ENCODE results near the gene CRLF2.
"Not testable (repeated sequence)": the region's sequence is repeated elsewhere in the genome, so short reads cannot be mapped to it uniquely, and the experiment has no call there.

CRLF2 gene

DNA sequence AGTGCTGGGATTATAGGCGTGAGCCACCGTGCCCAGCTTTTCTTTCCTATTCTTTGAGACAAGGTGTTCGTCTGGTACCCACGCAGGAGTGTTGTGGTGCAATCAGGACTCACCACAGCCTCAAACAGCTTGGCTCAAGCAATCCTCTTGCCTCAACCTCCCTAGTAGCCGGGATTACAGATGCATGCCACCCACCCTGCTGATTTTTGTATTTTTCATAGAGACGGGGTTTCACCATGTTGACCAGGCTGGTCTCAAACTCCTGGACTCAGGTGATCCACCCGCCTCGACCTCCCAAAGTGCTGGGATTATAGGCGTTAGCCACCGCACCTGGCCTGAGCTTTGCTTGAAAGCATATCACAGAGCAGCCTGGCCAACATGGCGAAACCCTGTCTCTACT, 1.5 kb upstream of the CRLF2 start:
- DNase-seq, result no peak

DNA sequence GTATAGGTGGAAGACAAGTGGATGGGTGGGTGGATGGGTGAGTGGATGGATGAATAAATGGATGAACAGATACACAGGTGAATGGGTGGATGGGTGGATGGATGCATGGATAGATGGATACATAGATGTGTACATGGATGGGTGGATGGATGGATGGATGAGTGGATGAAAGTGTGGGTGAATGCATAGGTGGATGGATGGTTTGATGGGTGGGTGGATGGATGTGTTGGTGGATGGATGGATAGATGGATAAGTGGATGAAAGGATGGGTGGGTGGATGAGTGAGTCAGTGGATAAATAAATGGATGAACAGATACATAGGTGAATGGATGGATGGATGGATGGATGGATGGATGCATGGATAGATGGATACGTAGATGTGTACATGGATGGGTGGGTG, 1.6 kb downstream of the CRLF2 start:
- no peak for DNase-seq

DNA sequence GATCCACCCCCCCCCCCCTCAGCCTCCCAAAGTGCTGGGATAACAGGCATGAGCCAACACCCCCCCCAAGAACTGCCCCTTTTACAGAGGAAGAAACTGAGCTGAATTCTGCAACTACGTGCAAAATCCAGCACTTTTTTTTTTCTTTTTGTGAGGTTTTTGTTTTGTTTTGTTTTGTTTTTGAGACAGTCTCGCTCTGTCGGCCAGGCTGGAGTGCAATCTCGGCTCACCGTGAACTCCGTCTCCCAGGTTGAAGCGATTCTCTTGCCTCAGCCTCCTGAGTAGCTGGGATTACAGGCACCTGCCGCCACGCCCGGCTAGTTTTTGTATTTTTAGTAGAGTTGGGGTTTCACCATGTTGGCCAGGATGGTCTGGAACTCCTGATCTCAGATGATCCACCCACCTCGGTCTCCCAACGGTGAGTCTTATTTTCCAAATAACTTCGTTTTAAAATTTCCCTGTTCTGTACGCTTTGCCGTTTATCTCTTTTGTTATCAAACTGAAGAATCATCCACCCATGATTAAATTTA, 4.9 kb downstream of the CRLF2 start:
- DNase-seq, result no peak

DNA sequence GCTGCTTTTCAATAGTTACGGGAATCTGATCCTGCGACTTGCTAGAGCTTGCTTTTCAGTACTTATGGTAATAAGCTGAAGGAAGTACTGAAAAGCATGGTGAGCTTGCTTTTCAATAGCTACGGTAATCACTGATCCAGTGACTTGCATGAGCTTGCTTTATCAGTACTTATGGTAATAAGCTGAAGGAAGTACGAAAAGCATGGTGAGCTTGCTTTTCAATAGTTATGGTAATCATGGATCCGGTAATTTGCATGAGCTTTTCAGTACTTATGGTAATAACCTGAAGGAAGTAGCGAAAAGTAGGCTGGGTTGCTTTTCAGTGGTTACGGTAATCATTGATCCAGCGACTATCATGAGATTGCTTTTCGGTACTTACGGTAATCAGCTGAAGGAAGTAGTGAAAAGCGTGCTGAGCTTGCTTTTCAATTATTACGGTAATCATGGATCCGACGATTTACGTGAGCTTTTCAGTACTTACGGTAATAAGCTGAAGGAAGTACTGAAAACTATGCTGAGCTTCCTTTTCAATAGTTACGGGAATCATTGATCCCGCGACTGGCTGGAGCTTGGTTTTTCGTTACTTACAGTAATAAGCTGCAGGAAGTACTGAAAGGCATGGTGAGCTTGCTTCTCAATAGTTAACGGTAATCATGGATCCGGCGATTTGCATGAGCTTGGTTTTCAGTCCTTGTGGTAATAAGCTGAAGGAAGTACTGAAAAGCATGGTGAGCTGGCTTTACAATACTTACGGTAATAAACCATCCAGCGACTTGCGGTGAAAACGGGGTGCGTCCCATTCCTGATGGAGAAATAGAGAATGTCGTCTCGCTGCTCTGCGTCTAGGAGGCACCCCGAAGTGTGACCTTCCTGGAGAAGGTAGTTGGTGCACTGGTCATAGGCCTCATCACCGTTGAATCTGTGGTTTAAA, 6.5 kb downstream of the CRLF2 start:
- no peak for DNase-seq

DNA sequence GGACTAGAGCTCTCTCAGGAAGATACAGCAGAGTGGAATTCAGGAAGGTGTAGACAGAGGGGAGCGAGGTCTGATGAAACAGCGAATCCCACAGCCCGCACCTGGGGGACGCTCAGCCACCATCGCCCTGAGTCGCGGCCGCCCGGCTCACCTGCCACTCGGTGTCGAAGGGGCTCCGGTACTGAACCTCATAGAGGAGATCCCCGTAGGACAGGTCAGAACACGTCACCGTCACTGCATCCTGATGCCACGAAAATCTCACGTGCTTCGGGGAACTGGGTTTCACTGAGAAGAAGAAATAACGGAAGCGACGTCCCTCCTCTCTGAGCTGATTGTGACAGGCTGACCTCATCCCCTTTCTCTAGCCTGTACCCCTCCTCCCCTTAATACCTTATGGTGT, 10.2 kb downstream of the CRLF2 start:
- no peak for DNase-seq

DNA sequence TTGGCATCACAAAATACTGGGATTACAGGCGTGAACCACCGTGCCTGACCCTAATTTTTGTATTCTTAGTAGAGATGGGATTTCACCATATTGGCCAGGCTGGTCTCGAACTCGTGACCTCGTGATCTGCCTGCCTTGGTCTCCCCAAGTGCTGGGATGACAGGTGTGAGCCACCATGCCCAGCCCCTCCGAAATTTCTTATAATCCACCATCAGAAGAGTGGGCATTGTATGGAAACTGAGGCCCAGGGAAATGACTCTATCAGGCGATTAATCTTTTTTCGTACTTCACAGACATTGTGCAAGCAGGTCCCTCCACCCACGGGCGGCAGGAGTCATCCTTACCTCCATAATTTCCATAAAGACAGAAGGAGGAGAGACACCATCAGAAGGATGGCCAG, 16.0 kb downstream of the CRLF2 start:
- no peak for DNase-seq

DNA sequence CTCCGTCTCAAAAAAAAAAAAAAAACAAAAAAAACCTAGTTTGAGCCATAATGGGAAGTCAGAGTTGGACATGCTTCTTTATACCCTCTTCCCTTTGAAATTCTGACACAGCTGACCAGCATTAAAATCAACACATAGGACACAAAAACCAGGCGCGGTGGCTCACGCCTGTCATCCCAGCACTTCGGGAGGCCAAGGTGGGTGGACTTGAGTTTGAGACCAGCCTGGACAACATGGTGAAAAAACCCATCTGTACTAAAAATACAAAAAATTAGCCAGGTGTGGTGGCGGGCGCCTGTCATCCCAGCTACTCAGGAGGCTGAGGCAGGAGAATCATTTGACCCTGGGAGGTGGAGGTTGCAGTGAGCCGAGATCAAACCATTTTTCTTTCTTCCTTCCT, 20.3 kb downstream of the CRLF2 start:
- not testable (repeated sequence) for DNase-seq

DNA sequence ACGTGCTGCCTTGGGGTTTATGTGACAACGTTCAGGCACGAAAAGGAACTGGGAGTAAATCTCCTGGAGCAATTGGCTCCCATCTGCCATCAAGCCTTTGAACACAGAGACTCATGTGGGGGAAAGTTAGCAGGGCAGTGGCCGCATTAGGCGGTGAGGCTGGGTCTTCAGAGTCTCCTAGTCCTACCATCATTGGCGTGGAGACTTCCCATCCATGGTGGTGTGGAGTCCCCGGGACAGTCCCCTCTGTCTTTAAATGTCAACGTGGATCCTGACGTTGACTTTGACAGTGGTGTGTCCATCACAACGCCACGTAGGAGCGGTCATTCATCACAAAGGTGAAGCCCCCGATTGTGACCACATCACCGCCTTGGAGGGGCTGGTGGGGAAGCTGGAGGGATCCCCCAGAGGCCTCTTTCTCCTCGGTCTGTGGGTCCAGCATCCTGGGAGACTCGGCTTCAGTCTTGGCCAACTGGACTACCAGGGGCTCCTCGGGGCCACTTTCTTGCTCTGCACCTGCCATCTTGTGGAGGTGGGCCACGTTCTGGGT, 21.8 kb downstream of the CRLF2 start:
- no peak for DNase-seq

DNA sequence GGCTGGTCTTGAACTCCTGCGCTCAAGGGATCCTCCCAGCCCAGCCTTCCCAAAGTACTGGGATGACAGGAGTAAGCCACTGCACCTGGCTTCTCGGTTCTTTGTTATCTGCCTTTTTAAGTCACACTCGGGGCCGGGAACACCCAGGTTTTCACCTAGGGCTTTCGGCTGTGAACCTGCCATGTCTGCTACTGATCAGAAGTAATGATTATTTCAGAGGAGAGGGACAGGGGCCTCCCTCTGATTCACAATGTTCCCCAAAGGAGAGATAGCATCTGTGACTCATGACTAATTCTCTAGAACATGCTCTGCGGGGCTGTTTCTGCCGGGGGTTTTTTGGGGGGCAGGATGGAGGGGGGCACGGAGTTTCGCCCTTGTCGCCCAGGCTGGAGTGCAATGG, 26.9 kb downstream of the CRLF2 start:
- DNase-seq, result no peak

DNA sequence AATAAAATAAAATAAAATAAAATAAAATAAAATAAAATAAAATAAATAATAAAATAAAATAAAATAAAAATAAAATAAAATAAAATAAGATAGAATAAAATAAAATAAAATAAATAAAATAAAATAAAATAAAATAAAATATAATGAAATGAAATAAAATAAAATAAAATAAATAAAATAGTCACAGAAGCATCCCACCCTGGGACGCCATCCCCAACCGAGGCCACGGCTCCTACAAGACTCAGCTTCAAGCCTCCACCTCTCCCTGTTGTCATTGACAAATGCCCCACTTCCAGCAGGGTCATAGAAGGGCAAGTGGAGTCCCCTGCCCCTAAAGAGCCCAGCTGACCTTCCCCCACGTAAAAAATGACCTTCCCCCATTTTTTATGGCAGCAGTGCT, 30.2 kb downstream of the CRLF2 start:
- no peak for DNase-seq

DNA sequence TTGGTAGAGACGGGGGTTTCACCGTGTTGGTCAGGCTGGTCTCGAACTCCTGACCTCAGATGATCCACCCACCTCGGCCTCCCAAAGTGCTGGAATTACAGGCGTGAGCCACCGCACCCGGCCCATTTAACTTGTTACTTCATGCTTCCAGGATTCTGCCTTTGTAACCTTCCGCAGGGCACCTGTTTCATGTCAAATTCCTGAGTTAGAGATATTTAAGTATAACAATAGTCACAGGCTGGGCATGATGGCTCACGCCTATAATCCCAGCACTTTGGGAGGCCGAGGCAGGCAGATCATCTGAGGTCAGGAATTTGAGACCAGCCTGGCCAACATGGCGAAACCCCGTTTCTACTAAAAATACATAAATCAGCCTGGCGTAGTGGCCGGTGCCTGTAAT, 30.8 kb downstream of the CRLF2 start:
- not testable (repeated sequence) for DNase-seq

DNA sequence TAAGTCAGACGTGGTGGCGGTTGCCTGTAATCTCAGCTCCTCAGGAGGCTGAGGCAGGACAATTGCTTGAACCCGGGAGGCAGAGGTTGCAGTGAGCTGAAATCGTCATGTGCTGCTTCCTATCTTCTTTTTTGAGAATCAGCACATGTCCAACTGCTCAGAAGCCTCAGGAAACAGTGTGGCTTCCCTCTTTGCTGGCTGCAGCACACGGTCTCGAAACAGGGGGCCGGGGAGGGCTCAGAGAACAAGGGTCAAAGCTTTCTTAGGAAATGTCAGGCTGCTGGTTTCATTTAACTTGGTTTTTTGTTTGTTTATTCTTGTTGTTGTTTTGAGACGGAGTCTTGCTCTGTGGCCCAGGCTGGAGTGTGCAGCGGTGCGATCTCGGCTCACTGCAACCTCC, 31.3 kb downstream of the CRLF2 start:
- no peak for DNase-seq

DNA sequence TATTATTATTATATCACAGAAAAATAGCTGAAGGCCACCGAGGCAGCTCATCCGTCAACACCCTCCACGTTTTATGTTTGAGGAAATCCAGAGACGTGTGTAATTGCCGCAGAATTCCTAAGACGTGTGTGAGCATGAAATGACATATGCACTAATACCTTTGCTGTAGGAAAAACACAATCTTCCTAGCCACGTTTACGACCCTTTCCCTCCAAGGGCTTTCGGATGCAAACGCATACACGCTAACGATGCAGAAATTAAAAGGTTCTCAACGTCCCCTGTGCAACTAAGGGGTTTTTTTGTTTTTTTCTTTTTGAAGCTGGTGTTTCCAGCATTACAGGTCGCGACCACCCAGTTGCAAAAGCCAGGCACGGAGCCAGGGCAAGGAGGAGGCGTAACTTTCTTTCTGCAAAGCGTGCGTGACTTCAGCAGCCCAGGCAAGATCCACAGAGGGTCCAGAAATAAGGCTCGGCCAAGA, 33.8 kb downstream of the CRLF2 start:
- no peak for DNase-seq

DNA sequence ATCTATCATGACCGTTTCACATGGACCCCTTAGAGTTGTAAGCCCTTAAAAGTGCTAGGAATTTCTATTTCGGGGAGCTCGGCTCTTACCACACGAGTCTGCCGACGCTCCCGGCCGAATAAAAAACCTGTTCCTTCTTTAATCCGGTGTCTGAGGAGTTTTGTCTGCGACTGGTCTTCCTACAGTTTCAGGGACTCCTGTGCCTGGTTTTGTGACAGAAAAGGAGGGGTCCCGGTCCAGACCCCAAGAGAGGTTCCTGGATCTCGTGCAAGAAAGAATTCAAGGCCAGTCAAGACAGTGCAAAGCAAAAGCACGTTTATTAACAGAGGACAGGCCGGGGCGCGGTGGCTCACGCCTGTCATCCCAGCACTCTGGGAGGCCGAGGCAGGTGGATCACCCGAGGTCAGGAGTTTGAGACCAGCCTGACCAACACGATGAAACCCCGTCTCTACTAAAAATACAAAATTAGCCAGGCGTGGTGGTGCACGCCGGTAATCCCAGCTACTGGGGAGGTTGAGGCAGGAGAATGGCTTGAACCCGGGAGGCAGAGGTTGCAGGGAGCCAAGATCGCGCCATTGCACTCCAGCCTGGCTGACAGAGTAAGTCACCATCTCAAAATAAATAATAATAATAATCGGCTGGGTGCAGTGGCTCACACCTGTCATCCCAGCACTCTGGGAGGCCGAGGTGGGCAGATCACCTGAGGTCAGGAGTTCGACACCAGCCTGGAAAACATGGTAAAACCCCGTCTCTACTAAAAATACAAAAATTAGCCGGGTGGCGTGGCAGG, 35.7 kb downstream of the CRLF2 start:
- DNase-seq, result not testable (repeated sequence)

DNA sequence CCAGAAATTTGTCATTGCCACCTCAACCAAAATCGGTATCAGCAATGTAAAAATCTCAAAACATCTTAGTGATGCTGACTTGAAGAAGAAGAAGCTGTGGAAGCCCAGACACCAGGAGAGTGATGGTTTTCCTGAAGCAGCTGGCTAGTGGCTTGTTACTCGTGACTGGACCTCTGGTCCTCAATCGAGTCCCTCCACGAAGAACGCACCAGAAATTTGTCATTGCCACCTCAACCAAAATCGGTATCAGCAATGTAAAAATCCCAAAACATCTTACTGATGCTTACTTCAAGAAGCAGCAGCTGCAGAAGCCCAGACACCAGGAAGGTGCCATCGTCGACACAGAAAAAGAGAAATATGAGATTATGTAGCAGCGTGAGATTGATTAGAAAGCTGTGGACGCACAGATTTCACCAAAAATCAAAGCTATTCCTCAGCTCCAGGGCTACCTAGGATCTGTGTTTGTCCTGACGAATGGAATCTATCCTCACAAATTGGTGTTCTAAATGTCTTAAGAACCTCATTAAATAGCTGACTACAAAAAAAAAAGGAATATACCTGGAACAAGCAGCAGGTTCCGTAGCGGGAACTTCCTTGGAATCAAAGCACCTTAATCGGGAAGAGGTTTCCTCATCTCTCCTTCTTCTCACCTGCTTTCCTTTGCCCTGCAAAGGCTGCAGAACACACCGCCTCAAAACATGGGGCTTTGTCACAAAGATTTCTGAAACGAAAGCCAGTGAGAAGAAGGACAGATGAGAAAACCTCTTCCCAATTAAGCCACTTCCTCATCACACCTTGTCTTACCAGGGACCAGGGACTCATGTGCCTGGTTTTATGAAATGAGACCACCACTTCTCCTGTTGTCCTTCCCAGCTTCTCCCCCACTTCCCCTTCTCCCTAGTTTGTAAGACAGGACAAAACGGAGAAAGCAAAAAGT, 37.6 kb downstream of the CRLF2 start:
- DNase-seq, result not testable (repeated sequence)

DNA sequence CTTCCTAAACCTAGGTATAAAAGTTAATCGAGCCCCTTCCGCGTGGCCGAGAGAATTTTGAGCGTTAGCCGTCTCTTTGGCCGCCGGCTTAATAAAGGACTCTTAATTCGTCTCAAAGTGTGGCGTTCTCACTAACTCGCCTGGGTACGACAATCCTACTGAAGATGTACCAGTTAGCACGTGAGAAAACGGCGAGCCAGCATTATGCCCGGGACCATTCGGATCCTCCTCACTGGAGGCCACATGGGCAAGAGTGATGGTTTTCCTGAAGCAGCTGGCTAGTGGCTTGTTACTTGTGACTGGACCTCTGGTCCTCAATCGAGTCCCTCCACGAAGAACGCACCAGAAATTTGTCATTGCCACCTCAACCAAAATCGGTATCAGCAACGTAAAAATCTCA, 39.0 kb downstream of the CRLF2 start:
- DNase-seq, result not testable (repeated sequence)

DNA sequence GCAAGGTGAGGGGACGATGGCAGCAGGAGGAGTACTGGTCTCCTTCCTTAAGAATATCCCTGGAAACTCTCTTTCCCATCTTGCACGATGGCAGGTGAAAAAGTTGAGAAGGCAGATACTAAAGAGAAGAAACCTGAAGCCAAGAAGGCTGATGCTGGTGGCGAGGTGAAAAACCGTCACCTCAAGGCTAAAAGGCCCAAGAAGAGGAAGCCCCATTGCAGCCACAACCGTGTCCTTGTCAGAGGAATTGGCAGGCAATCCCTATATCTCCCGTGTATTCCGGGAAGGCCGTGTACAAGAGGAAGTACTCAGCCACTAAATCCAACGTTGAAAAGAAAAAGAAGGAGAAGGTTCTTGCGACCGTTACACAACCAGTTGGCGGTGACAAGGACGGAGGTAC, 40.0 kb downstream of the CRLF2 start:
- DNase-seq, result no peak

DNA sequence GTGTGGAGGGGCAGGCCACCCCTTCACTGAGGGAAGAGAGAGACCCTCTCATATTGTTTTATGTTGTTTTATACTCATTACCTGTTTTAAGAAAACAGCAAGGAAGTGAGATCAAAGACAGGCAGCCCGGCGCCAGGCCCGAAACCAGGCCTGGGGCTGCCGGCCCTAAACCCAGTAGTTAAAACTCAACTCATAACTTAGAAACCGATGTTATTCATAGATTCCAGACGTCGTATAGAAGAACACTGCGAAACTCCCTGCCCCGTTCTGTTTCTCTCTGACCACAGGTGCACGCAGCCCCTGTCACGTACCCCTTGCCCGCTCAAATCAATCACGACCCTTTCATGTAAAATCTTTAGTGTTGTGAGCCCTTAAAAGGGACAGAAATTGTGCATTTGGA, 40.5 kb downstream of the CRLF2 start:
- not testable (repeated sequence) for DNase-seq

DNA sequence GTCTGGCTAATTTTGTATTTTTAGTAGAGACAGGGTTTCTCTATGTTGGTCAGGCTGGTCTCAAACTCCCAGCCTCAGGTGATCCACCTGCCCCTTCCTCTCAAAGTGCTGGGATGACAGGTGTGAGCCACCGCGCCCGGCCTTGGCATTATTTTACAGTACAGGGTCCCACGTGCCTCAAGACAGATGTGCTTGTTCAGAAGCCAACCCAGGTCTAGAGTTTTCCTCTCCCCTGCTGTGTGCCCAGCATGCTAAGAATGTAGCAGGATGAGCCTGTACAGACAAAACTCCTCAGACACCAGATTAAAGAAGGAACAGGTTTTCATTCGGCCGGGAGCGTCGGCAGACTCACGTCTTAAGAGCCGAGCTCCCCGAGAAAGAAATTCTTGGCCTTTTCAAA, 42.2 kb downstream of the CRLF2 start:
- no peak for DNase-seq

DNA sequence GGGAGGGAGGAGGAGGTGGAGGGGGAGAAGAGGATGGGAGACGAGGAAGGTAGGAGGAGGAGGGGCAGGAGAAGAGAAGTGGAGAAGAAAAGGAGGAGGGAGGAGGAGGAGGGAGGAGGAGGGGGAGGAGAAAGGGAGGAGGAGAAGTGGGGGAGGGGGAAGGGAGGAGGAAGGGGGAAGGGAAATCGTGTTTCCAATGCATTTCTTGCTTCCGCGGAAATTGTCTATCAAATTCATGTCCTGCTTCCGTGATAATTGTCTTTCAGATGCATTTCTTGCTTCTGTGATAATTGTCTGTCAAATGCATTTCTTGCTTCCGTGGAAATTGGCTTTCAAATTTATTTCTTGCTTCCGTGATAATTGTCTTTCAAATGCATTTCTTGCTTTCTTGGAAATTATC, 43.3 kb downstream of the CRLF2 start:
- no peak for DNase-seq

DNA sequence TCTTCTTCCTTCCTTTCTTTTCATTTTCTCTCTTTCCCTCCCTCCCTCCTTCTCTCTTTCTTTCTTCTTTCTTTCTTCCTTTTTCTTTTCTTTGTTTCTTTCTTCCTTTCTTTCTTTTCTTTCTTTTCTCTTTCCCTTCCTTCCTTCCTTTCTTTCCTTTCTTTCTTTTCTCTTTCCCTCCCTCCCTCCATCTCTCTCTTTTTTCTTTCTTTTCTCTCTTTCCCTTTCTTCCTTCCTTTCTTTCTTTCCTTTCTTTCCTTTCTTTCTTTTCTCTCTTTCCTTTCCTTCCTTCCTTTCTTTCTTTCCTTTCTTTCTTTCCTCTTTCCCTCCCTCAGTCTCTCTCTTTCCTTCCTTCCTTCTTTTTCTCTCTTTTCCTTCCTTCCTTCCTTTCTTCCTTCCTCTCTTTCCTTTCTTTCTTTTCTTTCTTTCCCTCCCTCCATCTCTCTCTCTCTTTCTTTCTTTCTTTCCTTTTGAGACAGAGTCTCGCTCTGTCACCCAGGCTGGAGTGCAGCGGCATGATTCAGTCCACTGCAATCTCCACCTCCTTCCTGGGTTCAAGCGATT, 44.4 kb downstream of the CRLF2 start:
- DNase-seq, result no peak

DNA sequence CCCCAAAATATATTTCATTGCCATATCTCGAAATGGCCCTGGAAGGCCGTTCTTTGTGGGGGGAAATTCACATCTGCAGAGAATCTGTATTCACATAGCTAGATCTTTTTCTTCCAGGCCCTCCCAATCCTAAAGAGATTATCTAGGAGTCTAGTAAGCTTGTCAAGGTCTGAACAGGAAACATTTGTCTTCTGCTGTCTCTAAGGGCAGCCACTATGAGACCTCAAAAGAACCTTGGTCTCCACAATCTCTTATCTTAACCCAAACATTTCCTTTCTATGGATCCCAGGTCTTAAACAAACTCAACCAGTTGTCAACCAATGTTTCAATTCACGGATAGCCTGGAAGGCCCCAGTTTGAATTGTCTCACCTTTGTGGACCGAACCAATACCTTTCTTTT, 45.0 kb downstream of the CRLF2 start:
- no peak for DNase-seq

Data from NCI-H187 treated with DMSO at 0.1 percent for 48 hours (cell line).